Mucosa of descending colon (tissue), 3 donors: ENCODE data around the gene ZMIZ1. TPM values are rescaled to one million over a fixed set of nuclear protein-coding genes. Genes with fewer than 3 reads are reported as not detected.
A peak's percentile ranks its signal among the peaks of the same experiment; 100 is the strongest.

Experiments used
- ATAC-seq: fragments of 200-7000 bp; cut with Tn5 transposase; one replicate; pipeline ENCODE4 v1.9.1; 2020; ENCODE audit warnings: mild to moderate bottlenecking, moderate library complexity
- DNase-seq, 3 donors: peaks; one replicate each; pipeline ENCODE4 v3.0.0-alpha.2; 2020
- H3K36me3 ChIP-seq: fragments of 200-600 bp; one replicate; pipeline ENCODE4 v1.8.0; 2021; ENCODE audit warnings: low read depth, mild to moderate bottlenecking
- H3K4me1 ChIP-seq: fragments of 200-600 bp; one replicate; pipeline ENCODE4 v1.8.0; 2021; ENCODE audit warnings: low read depth, mild to moderate bottlenecking
- H3K4me3 ChIP-seq: fragments of 200-600 bp; one replicate; pipeline ENCODE4 v1.8.0; 2021; ENCODE audit warnings: mild to moderate bottlenecking
- H3K9me3 ChIP-seq: fragments of 200-600 bp; one replicate; pipeline ENCODE4 v1.8.0; 2021; ENCODE audit warnings: mild to moderate bottlenecking
- intact Hi-C, 2 donors: fragments of 100-400 bp; cut with DNase I in 1 of 2; cut with micrococcal nuclease in 1 of 2; formaldehyde crosslinking; loops; one replicate each; pipeline versions ENCODE4 v1.11.0 to v1.11.1; 2022; cut with DNase I, micrococcal nuclease
- total RNA-seq, 3 donors: library from RNA; stranded (reverse); fragmentation: NEBNext Ultra II Directional in 2 of 3; extraction: Animal tissue kit (Norgen Biotek cat#: 25700) in 2 of 3; gene quantifications; one replicate each; pipeline versions ENCODE4 v1.2.1 to v1.2.4, GENCODE V29; 2021 to 2023
- TF ChIP-seq, protein P1 (sequence below): fragments of 200-600 bp; IDR thresholded peaks from one replicate; pipeline ENCODE4 v1.8.0; 2022; ENCODE audit warnings: antibody characterized with exemption, mild to moderate bottlenecking
- donor health status: DM: no; HTN: no; CAD: no; lungs with moderate emphysema.
- donor health status: DM: no; HTN: no; CAD: no.
- donor health status: DM: no; HTN: yes; CAD: no.

Gene ZMIZ1
- total RNA-seq, 3 donors from 2014 or later: 61.4 to 103 (median 89.1) TPM

- no peaks in the 10 kb centered on the region for H3K36me3 ChIP-seq
Observed at GRCh38 chr10:79283616-79284015, 214.8 kb downstream of the ZMIZ1 start.

DNA sequence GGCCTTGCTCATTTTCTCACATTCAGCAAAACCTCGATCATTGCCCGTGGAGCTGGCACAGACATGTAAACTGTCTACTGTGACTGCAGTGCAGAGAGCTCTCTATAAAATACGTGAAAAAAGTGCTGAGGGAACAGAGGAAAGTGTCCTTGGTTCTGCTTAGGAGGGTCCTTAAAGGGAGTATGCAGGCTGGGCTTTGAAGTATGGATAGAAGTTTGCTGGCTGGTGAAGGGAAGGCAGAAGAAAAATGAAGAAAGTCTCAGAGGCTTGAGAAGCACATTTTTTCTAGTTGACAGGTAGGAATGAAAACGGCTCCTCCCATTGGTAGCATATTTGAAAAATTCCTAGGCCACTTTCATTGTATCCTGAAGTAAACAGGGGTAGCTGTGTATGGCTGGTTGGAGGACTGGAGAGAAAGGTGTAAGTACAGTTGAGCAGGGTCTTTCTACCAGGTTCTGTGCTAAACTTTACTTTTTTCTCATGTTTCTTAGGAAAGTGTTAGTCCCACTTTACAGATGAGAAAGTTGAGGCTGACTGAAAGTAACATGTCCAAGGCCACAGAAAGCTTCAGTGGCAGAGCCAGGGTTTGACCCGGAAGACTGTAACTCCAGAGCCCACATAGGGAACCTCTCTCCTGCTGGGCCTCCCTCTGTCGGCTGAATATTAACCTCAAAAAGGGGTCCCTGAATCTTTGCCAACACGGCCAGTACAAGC, 215.5 kb downstream of the ZMIZ1 start:
- ATAC-seq (no peak), DNase-seq (no peak)
- Histone ChIP-seq H3K36me3 (no peaks in the 10 kb centered on the region), H3K4me1 (peaks cover 26% of the 10 kb centered on the region), H3K4me3 (no peak overlapping the region), H3K9me3 (no peaks in the 10 kb centered on the region)
- TF ChIP-seq, protein P1, sequence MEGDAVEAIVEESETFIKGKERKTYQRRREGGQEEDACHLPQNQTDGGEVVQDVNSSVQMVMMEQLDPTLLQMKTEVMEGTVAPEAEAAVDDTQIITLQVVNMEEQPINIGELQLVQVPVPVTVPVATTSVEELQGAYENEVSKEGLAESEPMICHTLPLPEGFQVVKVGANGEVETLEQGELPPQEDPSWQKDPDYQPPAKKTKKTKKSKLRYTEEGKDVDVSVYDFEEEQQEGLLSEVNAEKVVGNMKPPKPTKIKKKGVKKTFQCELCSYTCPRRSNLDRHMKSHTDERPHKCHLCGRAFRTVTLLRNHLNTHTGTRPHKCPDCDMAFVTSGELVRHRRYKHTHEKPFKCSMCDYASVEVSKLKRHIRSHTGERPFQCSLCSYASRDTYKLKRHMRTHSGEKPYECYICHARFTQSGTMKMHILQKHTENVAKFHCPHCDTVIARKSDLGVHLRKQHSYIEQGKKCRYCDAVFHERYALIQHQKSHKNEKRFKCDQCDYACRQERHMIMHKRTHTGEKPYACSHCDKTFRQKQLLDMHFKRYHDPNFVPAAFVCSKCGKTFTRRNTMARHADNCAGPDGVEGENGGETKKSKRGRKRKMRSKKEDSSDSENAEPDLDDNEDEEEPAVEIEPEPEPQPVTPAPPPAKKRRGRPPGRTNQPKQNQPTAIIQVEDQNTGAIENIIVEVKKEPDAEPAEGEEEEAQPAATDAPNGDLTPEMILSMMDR: no peak
- intact Hi-C loops: no loop called here

More at GRCh38 chr10:79283616-79284015, 214.8 kb downstream of the ZMIZ1 start:
- TF ChIP-seq, protein P1: no peak
- DNase-seq (no peak), ATAC-seq (no peak)
- Histone ChIP-seq H3K4me1 (peaks cover 22% of the 10 kb centered on the region), H3K9me3 (no peaks in the 10 kb centered on the region), H3K4me3 (no peak overlapping the region)
- intact Hi-C loops: no loop called here

- Histone ChIP-seq H3K36me3 (peaks cover under 1% of the 10 kb centered on the region), H3K9me3 (no peaks in the 10 kb centered on the region), H3K4me3 (no peak overlapping the region), H3K4me1 (peaks cover 33% of the 10 kb centered on the region)
- TF ChIP-seq, protein P1: no peak
- ATAC-seq: peak; percentile 12
- no peak for DNase-seq
- intact Hi-C loops: no loop called here
Observed at GRCh38 chr10:79285315-79286197, 216.8 kb downstream of the ZMIZ1 start.

DNA sequence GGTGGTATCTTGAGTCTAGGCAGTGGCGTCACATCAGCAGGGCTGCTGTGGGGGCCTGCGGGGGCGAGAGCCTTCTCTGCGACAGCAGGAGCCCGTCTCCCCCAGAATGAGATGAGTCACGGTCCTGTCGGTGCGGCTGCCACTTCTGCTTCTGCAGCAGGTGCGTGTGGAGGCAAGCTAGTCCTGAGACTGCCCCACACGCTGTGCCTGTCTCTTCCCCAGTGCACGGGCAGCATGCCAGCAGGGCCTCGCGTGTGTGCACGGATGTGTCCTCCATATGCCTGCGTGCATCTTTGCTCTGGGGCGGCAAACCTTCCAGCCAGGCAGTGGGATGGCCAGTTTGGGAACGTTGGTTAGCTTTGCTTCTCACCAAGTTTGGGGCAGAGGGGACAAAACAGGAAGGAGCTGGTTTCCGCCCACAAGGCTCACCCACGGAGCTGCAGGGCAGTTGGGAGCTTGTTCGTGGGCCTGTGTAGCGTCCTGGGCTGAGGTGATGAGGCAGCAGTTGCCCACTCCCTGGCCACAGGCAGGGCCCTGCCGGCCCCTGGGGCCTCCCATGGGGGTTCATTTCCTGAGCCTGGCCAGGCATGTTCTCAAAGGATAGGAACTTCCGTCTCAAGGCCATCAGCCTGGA, 217.7 kb downstream of the ZMIZ1 start:
- Histone ChIP-seq H3K4me3 (no peak overlapping the region), H3K4me1 (peaks cover 33% of the 10 kb centered on the region), H3K36me3 (peaks cover 2% of the 10 kb centered on the region), H3K9me3 (no peaks in the 10 kb centered on the region)
- TF ChIP-seq, protein P1: no peak
- ATAC-seq (peak; percentile 77), DNase-seq (peak; percentile 68 to 93 (median 78))
- intact Hi-C loops: no loop called here

DNA sequence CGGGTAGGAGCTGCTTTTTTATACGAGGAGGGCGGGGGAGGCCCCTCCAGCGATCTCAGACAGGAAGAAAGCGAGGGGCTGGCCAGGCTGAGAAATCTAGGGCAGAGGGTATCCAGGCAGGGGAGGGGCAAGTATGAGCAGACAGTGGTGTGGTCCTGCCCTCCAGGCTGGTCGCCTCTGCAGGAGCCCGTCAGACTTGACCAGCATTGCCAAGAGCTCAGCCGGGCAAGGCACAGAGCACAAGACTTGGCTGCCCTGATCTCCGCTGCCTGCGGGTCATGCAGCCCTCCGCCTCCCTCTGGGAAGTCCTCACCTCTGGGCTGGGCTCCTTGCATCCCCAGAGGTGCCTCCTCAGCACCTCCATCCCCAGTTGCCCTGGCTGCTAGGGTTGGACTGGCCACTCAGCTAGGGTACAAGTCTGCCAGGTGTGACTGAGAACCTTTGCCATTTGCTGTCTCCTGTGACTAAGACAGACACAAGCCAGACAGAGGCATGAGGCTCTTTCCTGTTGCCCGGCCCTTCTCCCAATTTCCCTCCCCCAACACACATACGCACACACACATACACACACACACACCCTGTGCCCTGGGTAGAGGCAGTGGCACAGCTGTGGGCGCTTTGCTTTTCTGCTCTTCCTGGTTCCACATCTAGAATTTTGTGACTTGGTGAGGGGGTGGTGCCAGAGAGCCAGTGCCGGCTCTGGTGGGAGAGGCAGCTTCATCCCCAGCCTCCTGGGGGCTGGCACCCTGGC, 219.4 kb downstream of the ZMIZ1 start:
- Histone ChIP-seq H3K4me1 (peaks cover 39% of the 10 kb centered on the region), H3K9me3 (no peaks in the 10 kb centered on the region), H3K4me3 (no peak overlapping the region), H3K36me3 (peaks cover 2% of the 10 kb centered on the region)
- ATAC-seq (no peak), DNase-seq (peak in 1 of 3 donors; percentile 49)
- intact Hi-C loops: no loop called here
- TF ChIP-seq, protein P1: no peak
